Gastroesophageal sphincter (tissue), 3 donors: ENCODE data around the gene CES2.

ENCODE experiments used
- CTCF ChIP-seq, 4 experiments: fragments of 200-600 bp in 2 of 4; fragments of 450-650 bp in 2 of 4; sonication (generic) in 1 of 4; IDR thresholded peaks; one replicate each; pipeline ENCODE4 v1.5.1; 2017 to 2019; ENCODE audit warnings: antibody characterized with exemption in 4 of 4, mild to moderate bottlenecking in 2 of 4, moderate library complexity in 2 of 4
- EP300 ChIP-seq: sonication (generic); formaldehyde crosslinking; IDR thresholded peaks from one replicate; pipeline ENCODE4 v1.6.1; 2017; ENCODE audit warnings: antibody characterized with exemption, mild to moderate bottlenecking
- POLR2A ChIP-seq, 2 donors: fragments of 450-650 bp; IDR thresholded peaks; one replicate each; pipeline ENCODE4 v1.6.1; 2017; ENCODE audit warnings: antibody characterized with exemption in 2 of 2, mild to moderate bottlenecking in 2 of 2, moderate library complexity in 1 of 2
- POLR2AphosphoS5 ChIP-seq: sonication (generic); formaldehyde crosslinking; IDR thresholded peaks from one replicate; pipeline ENCODE4 v1.6.1; 2017; ENCODE audit warnings: antibody characterized with exemption

GRCh38 chr16:66964049-66964448 is 28.7 kb downstream of the CES2 start:
- TF ChIP-seq CTCF (IDR thresholded peaks at IDR 0.05) (no peak), POLR2A (IDR thresholded peaks at IDR 0.05) (no peak), POLR2AphosphoS5 (no peak), EP300 (no peak)
